Activated T-cell treated with anti-CD3 and anti-CD28 coated beads for 24 hours (primary cell): ENCODE measurements around the gene DNAAF6.

Experiments used
- DNase-seq: peaks from one replicate; pipeline ENCODE4 v3.0.0-alpha.2; 2020; ENCODE audit warnings: low read depth

DNAAF6 gene

GRCh38 chrX:107293056-107293455 is 86.6 kb downstream of the DNAAF6 start:
- no peak for DNase-seq
